ENCODE data around the gene ZNF605.
"Not testable (repeated sequence)": the region's sequence is repeated elsewhere in the genome, so short reads cannot be mapped to it uniquely, and the experiment has no call there.

The ZNF605 gene

GRCh38 chr12:132940071-132940719, 15.9 kb downstream of the ZNF605 start:
- no peak for DNase-seq (ENCODE audit: low read depth)
- no peak for TF ChIP-seq CTCF (IDR thresholded peaks at IDR 0.05; ENCODE audit: control insufficient read depth, insufficient read depth, low read depth, low read length, missing control alignments)
- H3K4me3 ChIP-seq (ENCODE audit: control insufficient read depth, low read depth, low read length): no peak overlapping the region

GRCh38 chr12:132938807-132939206, 17.3 kb downstream of the ZNF605 start:
- not testable (repeated sequence) for DNase-seq (ENCODE audit: low read depth); H3K4me3 ChIP-seq (ENCODE audit: control insufficient read depth, low read depth, low read length)

GRCh38 chr12:132937476-132937875, 18.6 kb downstream of the ZNF605 start:
- no peak for DNase-seq (ENCODE audit: low read depth)
- no peak overlapping the region for H3K4me3 ChIP-seq (ENCODE audit: control insufficient read depth, low read depth, low read length)
- TF ChIP-seq CTCF (IDR thresholded peaks at IDR 0.05; ENCODE audit: control insufficient read depth, insufficient read depth, low read depth, low read length, missing control alignments): no peak

GRCh38 chr12:132936921-132937320, 19.2 kb downstream of the ZNF605 start:
- DNase-seq (ENCODE audit: low read depth): not testable (repeated sequence)

GRCh38 chr12:132936163-132936562, 19.9 kb downstream of the ZNF605 start:
- DNase-seq (ENCODE audit: low read depth): no peak
- no peak for TF ChIP-seq CTCF (IDR thresholded peaks at IDR 0.05; ENCODE audit: control insufficient read depth, insufficient read depth, low read depth, low read length, missing control alignments)
- H3K4me3 ChIP-seq (ENCODE audit: control insufficient read depth, low read depth, low read length): no peak overlapping the region

More at GRCh38 chr12:132936921-132937320, 19.2 kb downstream of the ZNF605 start:
- not testable (repeated sequence) for H3K4me3 ChIP-seq (ENCODE audit: control insufficient read depth, low read depth, low read length)

GRCh38 chr12:132926415-132926833, 29.7 kb downstream of the ZNF605 start:
- H3K4me3 ChIP-seq (ENCODE audit: control insufficient read depth, low read depth, low read length): no peak overlapping the region
- no peak for DNase-seq (ENCODE audit: low read depth)
- no peak for TF ChIP-seq CTCF (IDR thresholded peaks at IDR 0.05; ENCODE audit: control insufficient read depth, insufficient read depth, low read depth, low read length, missing control alignments)

GRCh38 chr12:132925597-132926414, 30.3 kb downstream of the ZNF605 start:
- no peak overlapping the region for H3K4me3 ChIP-seq (ENCODE audit: control insufficient read depth, low read depth, low read length)
- no peak for DNase-seq (ENCODE audit: low read depth)
- TF ChIP-seq CTCF (IDR thresholded peaks at IDR 0.05; ENCODE audit: control insufficient read depth, insufficient read depth, low read depth, low read length, missing control alignments): no peak
